ENCODE measurements around the gene HMGB1.

HMGB1 gene

DNA sequence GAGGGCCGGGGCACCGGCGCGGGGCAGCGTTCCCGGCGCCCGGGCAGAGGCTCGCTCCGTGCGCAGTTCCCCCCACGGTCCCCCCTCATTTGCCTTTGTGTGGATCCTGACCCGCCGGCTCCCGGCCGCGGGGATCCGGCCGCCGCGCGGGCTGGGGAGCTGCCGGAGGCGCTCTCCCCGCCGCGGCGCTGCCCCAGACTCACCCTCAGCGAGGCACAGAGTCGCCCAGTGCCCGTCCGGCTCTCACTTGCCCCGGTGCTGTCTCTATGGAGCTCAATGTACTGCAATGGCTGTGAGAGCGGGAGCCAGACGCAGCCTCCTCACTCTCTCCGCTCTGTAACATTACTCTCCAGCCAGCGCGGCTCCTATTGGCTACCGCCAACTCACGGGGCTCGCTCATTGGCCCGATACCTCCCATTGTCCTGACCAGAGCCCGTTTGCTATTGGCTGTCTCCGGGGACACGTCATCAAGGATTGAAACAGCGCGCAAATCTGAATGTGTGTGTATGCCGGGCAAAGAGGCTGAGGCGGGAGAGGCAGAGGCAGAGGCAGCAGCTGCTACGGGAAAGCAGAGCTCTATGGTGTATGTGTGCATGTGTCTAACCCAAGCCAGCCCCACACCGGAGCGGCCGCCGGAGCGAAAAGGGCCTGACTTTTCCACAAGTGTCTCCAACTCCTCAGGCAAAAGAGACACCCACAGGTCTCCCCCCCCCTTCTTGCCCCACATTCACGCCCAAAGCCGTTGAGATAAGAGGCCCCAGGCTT, at the start of gene HMGB1:
HMGB1 (minus strand) TSS at position 344 of the 765 bp plus-strand sequence. CDS start 2,256 bp downstream, outside the sequence.
- DNase-seq (ENCODE audit: low read depth in 3 of 3, low spot score in 1 of 3), result peak; percentile 83 to 93 (median 93)

DNA sequence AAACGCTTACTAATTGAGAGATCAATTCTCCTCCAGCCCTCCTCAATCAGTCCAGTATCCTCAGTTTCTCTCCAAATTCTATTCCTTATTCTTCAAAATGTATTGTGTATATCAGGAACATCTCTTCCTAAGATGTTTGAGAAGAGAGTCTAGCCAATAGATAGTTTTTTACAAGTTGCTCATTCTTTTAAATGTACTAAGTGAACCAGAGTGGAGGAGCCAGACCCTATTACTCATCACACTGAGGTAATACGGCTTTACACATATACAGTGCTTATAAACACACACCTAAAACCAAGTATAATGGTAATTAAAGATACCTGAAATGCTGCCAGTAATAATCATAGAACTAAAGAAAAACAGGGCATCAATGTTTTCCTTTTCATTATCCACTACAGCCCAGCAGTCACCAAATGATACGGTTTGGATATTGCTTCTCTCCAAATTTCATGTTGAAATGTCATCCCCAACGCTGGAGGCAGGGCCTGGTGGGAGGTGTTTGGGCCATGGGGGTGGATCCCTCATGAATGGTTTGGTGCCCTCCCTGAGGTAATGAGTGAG, 45.2 kb upstream of the HMGB1 start:
- no peak for DNase-seq (ENCODE audit: low read depth in 3 of 3, low spot score in 1 of 3)

DNA sequence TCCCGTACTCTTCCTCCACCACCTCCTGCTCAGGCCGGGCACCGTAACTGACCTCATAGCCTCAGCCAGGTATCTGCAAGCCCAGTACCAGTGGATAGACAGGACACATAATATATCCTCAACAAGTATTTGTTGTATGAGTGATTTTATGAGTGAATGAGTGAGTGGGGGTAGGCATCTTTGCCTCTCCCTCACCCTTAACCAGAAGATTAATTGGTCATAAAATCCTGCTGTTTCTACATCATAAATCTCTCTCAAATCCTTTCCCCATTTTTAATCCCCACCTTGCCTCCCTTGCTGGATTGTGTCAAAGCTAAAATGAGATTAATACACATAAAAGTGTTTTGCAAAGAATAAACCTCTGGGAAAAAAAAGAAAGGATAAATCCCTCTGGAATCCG, 44.4 kb upstream of the HMGB1 start:
- no peak for DNase-seq (ENCODE audit: low read depth in 3 of 3, low spot score in 1 of 3)

GRCh38 chr13:30509254-30510050, 43.7 kb upstream of the HMGB1 start:
- DNase-seq (ENCODE audit: low read depth in 3 of 3, low spot score in 1 of 3), result no peak

- no peak for DNase-seq (ENCODE audit: low read depth in 3 of 3, low spot score in 1 of 3)
Measured at GRCh38 chr13:30504081-30504480, 38.3 kb upstream of the HMGB1 start.

- no peak for DNase-seq (ENCODE audit: low read depth in 3 of 3, low spot score in 1 of 3)
Measured at GRCh38 chr13:30502237-30502636, 36.5 kb upstream of the HMGB1 start.

GRCh38 chr13:30499338-30499737, 33.6 kb upstream of the HMGB1 start:
- no peak for DNase-seq (ENCODE audit: low read depth in 3 of 3, low spot score in 1 of 3)

DNA sequence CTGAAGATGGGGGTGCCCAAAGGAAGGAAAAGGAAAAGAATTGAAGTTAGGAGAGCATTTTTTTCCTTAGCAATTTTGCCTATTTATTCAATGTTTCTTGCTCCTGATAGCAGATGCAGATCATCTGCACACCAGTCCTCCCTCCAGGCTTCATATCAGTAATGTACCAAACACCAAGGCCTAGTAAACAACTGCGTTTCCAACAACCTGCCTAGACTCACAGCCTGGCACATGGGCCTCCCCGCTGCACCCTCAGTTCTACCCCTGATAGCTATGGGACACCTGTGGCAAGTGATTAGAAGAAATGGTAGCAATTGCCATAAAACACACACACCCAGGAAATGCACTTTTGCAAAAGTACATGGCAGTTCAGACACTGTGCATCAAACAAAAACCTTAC, 30.4 kb upstream of the HMGB1 start:
- no peak for DNase-seq (ENCODE audit: low read depth in 3 of 3, low spot score in 1 of 3)

- DNase-seq (ENCODE audit: low read depth in 3 of 3, low spot score in 1 of 3), result no peak
Measured at GRCh38 chr13:30495746-30496145, 30.0 kb upstream of the HMGB1 start.

GRCh38 chr13:30493658-30494381, 28.1 kb upstream of the HMGB1 start:
- DNase-seq (ENCODE audit: low read depth in 3 of 3, low spot score in 1 of 3), result no peak

- no peak for DNase-seq (ENCODE audit: low read depth in 3 of 3, low spot score in 1 of 3)
Measured at GRCh38 chr13:30487075-30487470, 21.3 kb upstream of the HMGB1 start.

GRCh38 chr13:30486230-30487074, 20.7 kb upstream of the HMGB1 start:
- no peak for DNase-seq (ENCODE audit: low read depth in 3 of 3, low spot score in 1 of 3)

- no peak for DNase-seq (ENCODE audit: low read depth in 3 of 3, low spot score in 1 of 3)
Measured at GRCh38 chr13:30481241-30481760, 15.6 kb upstream of the HMGB1 start.

DNA sequence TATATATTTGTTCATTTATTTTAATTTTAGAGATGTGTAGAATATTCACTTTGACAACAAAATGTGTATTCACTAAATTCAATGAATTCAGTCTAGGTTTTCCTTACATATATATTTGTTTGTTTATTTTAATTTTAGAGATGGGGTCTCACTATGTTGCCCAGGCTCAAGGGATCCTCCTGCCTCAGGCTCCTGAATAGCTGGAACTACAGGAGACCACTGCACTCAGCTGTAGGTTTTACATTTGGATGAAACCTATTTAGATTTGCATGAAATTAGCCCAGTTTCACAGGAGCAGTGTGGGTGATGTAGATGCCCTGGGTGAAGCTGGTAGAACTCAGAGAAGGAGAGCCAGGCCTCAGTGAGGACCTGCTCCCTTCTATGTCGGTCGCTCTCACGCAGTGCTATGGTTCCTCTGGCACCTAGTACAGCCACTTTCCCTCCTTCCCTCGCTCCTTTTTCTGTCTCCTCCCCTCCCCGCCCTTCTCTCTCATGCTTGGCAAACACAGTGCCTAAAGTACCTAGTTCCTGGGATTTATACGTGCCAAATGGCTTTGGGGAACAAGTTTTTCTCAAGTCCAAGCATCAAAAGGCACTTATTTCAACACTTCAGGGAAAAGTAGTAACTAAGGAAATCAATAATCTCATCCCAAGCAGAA, 14.7 kb upstream of the HMGB1 start:
- DNase-seq (ENCODE audit: low read depth in 3 of 3, low spot score in 1 of 3), result no peak

GRCh38 chr13:30479883-30480219, 14.1 kb upstream of the HMGB1 start:
- no peak for DNase-seq (ENCODE audit: low read depth in 3 of 3, low spot score in 1 of 3)

- DNase-seq (ENCODE audit: low read depth in 3 of 3, low spot score in 1 of 3), result no peak
Measured at GRCh38 chr13:30479154-30479882, 13.6 kb upstream of the HMGB1 start.

DNA sequence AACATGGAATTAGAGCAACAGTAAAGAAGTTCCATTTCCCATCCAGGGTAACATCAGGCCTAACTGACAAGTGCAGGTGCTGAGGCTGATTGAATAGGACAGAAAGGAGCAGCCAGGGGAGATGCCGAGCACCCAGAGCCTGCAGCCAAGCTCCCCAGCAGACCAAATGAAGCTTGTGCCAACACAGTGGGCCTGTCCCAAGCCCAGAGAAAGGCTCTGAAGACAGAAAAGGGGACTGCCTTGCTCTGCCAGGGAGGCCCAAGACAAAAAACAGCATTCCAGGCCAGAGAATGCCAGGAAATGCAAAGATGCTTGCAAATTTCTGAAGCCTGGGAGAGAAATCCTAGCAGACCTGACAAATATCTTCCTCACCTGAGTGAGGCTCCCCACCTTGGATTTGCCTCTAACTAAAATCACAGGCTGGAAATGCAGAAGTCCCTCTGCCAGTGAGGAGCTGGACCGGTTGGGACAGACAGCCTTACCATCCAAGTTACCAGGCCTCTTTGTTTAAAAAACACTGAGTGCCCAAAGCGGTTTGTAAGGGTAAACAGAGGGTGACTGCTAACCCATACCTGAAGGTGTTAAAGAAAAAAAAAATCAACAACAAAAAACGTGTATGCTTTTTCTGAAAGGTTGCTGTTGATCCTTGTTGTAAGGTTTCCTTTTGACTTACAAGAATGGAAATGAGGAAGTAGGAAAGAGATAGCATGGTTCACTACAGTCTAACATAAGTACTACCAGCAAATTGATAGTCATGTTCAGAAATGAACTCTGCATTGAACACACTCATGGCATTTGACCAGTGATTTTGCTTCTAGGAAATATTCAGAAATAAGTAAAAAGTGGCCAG, 11.8 kb upstream of the HMGB1 start:
- no peak for DNase-seq (ENCODE audit: low read depth in 3 of 3, low spot score in 1 of 3)

GRCh38 chr13:30473675-30474074, 7.9 kb upstream of the HMGB1 start:
- DNase-seq (ENCODE audit: low read depth in 3 of 3, low spot score in 1 of 3), result no peak

Data from stimulated activated CD4-positive, alpha-beta T cell treated with anti-CD3 and anti-CD28 coated beads, TNF-alpha, amount 100 ng/mL, for 1 hour (primary cell).